Measurements from ENCODE around the gene SLC25A47. TPM values are rescaled to one million over a fixed set of nuclear protein-coding genes. Genes with fewer than 3 reads are reported as not detected.
A peak's percentile ranks its signal among the peaks of the same experiment; 100 is the strongest.
"Not testable (repeated sequence)": the region's sequence is repeated elsewhere in the genome, so short reads cannot be mapped to it uniquely, and the experiment has no call there.

Gene SLC25A47
- total and polyA plus RNA-seq, 2 donors = 0.09 TPM; not detected in 1

DNA sequence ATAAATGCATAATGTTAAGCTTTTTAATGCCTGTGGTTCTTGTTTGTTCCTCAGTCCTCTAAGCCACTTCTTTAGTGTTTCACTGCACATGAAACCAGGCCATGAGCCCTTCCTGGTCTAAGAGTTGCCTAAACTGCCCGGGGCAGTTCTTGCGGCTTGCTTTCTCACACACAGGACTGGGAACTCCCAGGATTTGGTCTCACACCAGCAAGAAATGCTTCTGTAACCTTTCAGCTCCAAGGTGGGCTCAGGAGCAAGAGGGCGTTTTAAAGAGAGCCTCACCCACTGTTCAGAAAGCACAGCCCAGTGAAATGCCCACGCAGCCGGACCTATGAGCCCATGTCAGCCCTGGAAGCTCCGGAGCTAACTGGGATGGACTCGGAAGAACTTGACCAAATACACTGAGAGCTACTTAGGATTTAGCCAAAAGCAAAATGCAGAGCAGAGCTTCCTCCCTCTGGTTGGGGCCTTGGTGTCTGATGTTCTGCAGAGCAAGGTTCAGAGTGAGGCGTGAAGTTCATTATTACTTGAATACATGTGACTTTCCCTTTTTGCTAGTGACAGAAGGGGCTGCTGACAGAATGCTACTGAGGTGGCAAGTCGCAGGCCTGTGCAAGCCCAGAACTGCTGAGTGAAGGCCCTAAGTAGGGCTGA is 40.2 kb upstream of the SLC25A47 start:
- no peaks in the 10 kb centered on the region for H3K9me3 ChIP-seq (ENCODE audit: control insufficient read depth in 2 of 2, insufficient read depth in 1 of 2, low read length in 1 of 2)
- H3K36me3 ChIP-seq (ENCODE audit: control insufficient read depth in 2 of 2, insufficient read depth in 2 of 2, low read length in 1 of 2) = peaks cover 21 to 23% of the 10 kb centered on the region in 2 donors
- WGBS = 96% methylated on average over 9 of the region's 9 CpGs
- no peak overlapping the region for H3K4me3 ChIP-seq (ENCODE audit: low read length in 2 of 2)
- H3K27ac ChIP-seq (ENCODE audit: low read depth in 1 of 2, low read length in 1 of 2) = peak overlapping the region in 1 of 2 donors; percentile 40
- DNase-seq (ENCODE audit: low read depth in 6 of 9, low spot score in 9 of 9) = no peak
- no peaks in the 10 kb centered on the region for H3K27me3 ChIP-seq (ENCODE audit: control insufficient read depth in 2 of 2, insufficient read depth in 1 of 2, low read length in 1 of 2)
- H3K4me1 ChIP-seq (ENCODE audit: control insufficient read depth in 2 of 2, insufficient read depth in 2 of 2, low read length in 2 of 2) = peaks cover 4 to 18% of the 10 kb centered on the region in 2 donors

DNA sequence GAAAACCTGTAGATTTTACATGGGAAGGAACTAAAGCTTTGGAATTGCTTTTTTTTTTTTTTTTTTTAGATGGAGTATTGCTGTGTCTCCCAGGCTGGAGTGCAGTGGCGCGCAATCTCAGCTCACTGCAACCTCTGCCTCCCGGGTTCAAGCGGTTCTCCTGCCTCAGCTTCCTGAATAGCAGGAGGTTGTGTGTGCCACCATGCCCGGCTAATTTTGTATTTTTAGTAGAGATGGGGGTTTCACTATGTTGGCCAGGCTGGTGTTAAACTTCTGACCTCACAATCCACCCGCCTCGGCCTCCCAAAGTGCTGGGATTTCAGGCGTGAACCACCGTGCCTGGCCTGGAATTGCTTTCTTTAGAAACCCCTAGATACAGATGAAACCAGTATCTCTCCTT is 39.7 kb upstream of the SLC25A47 start:
- not testable (repeated sequence) for DNase-seq (ENCODE audit: low read depth in 6 of 9, low spot score in 9 of 9); H3K27ac ChIP-seq (ENCODE audit: low read depth in 1 of 2, low read length in 1 of 2)
- H3K4me1 ChIP-seq (ENCODE audit: control insufficient read depth in 2 of 2, insufficient read depth in 2 of 2, low read length in 2 of 2) = peaks cover 4 to 18% of the 10 kb centered on the region in 2 donors

DNA sequence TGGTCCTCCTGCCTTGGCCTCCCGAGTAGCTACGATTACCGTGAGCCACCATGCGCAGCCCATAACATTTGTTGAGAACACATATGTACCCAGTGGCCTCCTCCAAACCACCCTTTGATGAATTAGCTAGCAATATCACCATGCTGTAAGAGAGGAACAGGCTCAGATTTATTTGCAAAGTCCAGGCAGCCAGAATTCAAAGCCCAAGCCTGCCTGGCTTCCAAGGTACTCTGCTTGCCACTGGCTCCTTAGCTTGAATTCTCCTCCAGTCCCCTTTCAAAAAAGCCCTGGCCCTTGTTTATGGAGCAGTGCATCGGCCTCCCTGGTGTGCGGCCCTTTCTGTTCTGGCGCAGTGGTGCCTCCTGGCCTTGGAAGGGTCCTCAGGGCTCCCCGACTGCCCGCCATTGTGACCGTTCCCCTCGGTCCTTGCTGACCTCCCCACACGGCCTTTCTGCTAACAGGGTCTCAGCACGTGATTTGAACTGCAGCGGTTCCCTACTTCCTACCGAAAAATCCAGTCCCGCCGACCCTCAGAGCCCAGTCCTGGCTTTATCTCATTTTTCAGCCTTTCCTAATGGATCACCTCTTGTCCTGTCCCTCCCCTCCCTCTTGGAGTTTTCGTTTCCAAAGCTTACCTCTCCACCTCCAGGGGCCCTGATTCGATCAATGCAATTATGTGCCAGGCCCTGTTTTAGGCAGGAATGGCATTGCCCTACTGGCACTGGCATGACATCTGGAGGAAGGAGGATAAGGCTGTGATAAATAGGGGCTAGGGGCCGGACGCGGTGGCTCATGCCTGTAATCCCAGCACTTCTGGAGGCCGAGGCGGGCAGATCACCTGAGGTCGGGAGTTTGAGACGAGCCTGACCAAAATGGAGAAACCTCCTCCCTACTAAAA is 38.9 kb upstream of the SLC25A47 start:
- Histone ChIP-seq H3K4me1 (ENCODE audit: control insufficient read depth in 2 of 2, insufficient read depth in 2 of 2, low read length in 2 of 2) (peaks cover 4 to 18% of the 10 kb centered on the region in 2 donors), H3K9me3 (ENCODE audit: control insufficient read depth in 2 of 2, insufficient read depth in 1 of 2, low read length in 1 of 2) (no peaks in the 10 kb centered on the region), H3K36me3 (ENCODE audit: control insufficient read depth in 2 of 2, insufficient read depth in 2 of 2, low read length in 1 of 2) (peaks cover 19 to 21% of the 10 kb centered on the region in 2 donors), H3K27me3 (ENCODE audit: control insufficient read depth in 2 of 2, insufficient read depth in 1 of 2, low read length in 1 of 2) (no peaks in the 10 kb centered on the region), H3K4me3 (ENCODE audit: low read length in 2 of 2) (no peak overlapping the region), H3K27ac (ENCODE audit: low read depth in 1 of 2, low read length in 1 of 2) (no peak overlapping the region)
- no peak for DNase-seq (ENCODE audit: low read depth in 6 of 9, low spot score in 9 of 9)
- WGBS = 86% methylated on average over 26 of the region's 26 CpGs

More for the DNA sequence above, 39.7 kb upstream of the SLC25A47 start:
- 97% methylated on average over 9 of the region's 9 CpGs for WGBS
- H3K4me3 ChIP-seq (ENCODE audit: low read length in 2 of 2); H3K27me3 ChIP-seq (ENCODE audit: control insufficient read depth in 2 of 2, insufficient read depth in 1 of 2, low read length in 1 of 2); H3K9me3 ChIP-seq (ENCODE audit: control insufficient read depth in 2 of 2, insufficient read depth in 1 of 2, low read length in 1 of 2): not testable (repeated sequence)
- peaks cover 21 to 23% of the 10 kb centered on the region in 2 donors for H3K36me3 ChIP-seq (ENCODE audit: control insufficient read depth in 2 of 2, insufficient read depth in 2 of 2, low read length in 1 of 2)

DNA sequence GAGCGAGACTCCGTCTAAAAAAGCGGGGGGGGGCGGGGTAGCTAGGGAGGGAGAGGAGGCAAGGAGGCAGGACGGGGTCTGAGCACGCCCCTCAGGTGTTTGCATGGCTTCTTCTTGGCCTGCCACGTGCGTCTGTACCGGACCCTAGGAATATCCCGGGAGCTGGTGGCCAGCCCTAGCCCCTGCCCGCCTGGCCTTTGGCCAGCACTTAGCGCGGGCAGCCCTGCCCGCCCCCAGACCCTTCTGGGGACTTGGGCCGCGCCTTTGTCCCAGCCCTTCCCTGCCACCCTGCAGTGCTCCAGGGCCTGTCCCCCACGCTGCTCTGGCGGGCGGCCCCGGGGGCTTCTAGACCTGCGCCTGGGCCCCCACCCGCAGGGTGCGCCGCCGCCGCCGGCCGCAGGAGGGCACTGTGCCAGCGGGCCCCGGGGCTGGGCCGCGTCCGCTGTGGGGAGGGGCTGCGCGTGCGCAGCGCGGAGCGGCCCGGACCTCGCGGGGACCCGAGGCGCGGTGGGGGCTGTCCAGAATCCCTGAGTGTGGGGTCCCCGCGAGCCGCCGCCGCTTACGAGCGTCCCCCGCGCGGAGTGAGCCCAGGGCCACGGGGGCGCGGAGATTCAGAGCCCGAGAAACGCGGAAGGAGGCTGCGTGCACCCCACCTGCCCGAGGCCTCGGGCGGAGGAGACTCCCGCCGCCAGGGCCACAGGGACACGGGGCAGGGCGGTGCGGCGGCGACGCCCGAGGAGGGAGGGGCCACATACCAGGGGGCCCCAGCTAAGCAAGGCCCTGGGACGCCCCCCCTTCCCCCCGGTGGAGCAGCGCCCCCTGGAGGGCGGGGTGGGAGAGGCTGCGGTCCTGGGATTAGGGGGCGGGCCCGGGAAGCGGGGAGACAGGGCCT is 37.9 kb upstream of the SLC25A47 start:
- WGBS = 2% methylated on average over 82 of the region's 82 CpGs
- peaks cover 4 to 18% of the 10 kb centered on the region in 2 donors for H3K4me1 ChIP-seq (ENCODE audit: control insufficient read depth in 2 of 2, insufficient read depth in 2 of 2, low read length in 2 of 2)
- peaks cover 15 to 17% of the 10 kb centered on the region in 2 donors for H3K36me3 ChIP-seq (ENCODE audit: control insufficient read depth in 2 of 2, insufficient read depth in 2 of 2, low read length in 1 of 2)
- H3K4me3 ChIP-seq (ENCODE audit: low read length in 2 of 2) = peak overlapping the region; percentile 65 to 89
- peak overlapping the region; percentile 55 to 74 for H3K27ac ChIP-seq (ENCODE audit: low read depth in 1 of 2, low read length in 1 of 2)
- no peaks in the 10 kb centered on the region for H3K9me3 ChIP-seq (ENCODE audit: control insufficient read depth in 2 of 2, insufficient read depth in 1 of 2, low read length in 1 of 2)
- peak in 6 of 9 donors; percentile 50 to 77 (median 60) for DNase-seq (ENCODE audit: low read depth in 6 of 9, low spot score in 9 of 9)
- H3K27me3 ChIP-seq (ENCODE audit: control insufficient read depth in 2 of 2, insufficient read depth in 1 of 2, low read length in 1 of 2) = no peaks in the 10 kb centered on the region

DNA sequence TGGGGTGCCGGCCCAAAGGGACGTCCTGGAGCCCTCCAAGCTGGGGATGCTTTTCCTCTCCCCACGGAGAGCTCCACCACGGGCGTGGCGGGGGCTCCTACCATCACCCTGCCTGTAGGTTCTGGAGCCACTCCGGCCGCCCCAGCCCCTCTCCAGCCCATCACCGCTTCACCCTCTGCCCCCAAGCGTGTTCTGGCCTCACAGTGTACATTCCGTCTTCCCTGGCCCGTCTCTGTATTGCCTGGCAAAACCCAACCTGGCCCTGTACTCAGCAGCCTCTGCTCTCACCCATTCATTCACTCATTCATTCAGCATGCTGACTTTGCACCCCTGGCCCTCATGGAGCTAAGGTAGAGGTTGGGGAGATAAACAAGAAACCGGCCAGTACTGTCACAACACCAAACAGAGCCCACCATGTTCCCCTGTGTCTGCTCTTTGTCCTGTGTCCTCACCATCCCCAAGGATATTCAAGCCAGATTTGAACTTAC is 37.2 kb upstream of the SLC25A47 start:
- no peak for DNase-seq (ENCODE audit: low read depth in 6 of 9, low spot score in 9 of 9)
- Histone ChIP-seq H3K9me3 (ENCODE audit: control insufficient read depth in 2 of 2, insufficient read depth in 1 of 2, low read length in 1 of 2) (no peaks in the 10 kb centered on the region), H3K27ac (ENCODE audit: low read depth in 1 of 2, low read length in 1 of 2) (no peak overlapping the region), H3K27me3 (ENCODE audit: control insufficient read depth in 2 of 2, insufficient read depth in 1 of 2, low read length in 1 of 2) (no peaks in the 10 kb centered on the region), H3K4me1 (ENCODE audit: control insufficient read depth in 2 of 2, insufficient read depth in 2 of 2, low read length in 2 of 2) (peaks cover 4 to 18% of the 10 kb centered on the region in 2 donors), H3K4me3 (ENCODE audit: low read length in 2 of 2) (peak overlapping the region; percentile 65 to 89), H3K36me3 (ENCODE audit: control insufficient read depth in 2 of 2, insufficient read depth in 2 of 2, low read length in 1 of 2) (peaks cover 18 to 20% of the 10 kb centered on the region in 2 donors)
- WGBS = 52% methylated on average over 13 of the region's 13 CpGs

DNA sequence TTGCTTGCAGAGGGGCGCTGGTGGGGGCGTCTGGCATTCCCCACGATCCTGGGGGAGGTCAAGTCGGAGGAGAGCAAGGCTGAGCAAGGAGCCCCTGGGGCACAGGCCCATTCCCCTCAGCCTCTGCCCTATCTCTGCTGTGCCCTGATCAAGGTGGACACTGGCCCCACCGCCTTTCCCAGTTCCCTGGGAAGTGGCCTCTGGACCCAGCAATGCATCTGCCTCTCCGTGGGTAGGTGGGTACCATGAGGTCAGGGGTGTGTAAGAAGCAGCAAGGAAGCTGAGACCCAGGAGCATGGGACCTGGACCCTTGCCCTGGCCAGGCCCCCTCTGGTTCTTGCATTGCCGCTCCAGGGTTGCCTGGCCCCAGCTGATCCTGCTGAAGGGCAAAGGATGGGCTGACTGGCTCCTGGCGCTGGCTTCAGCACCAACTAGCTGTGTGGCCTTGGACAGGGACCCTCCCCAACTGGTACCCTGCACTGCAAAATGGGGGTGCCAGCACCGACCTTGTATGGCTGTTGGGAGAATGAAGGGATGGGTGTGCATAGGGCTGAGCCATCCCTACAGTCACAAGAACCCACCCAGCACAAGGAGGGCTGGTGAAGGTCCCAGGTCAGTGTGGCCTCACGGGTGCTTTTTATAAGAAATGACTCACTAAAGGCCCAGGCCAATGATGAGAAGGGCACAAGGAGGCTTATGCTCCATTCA is 36.5 kb upstream of the SLC25A47 start:
- Histone ChIP-seq H3K27me3 (ENCODE audit: control insufficient read depth in 2 of 2, insufficient read depth in 1 of 2, low read length in 1 of 2) (no peaks in the 10 kb centered on the region), H3K27ac (ENCODE audit: low read depth in 1 of 2, low read length in 1 of 2) (no peak overlapping the region), H3K36me3 (ENCODE audit: control insufficient read depth in 2 of 2, insufficient read depth in 2 of 2, low read length in 1 of 2) (peaks cover 16 to 18% of the 10 kb centered on the region in 2 donors), H3K4me1 (ENCODE audit: control insufficient read depth in 2 of 2, insufficient read depth in 2 of 2, low read length in 2 of 2) (peaks cover 4 to 16% of the 10 kb centered on the region in 2 donors), H3K9me3 (ENCODE audit: control insufficient read depth in 2 of 2, insufficient read depth in 1 of 2, low read length in 1 of 2) (no peaks in the 10 kb centered on the region), H3K4me3 (ENCODE audit: low read length in 2 of 2) (no peak overlapping the region)
- WGBS = 88% methylated on average over 10 of the region's 10 CpGs
- no peak for DNase-seq (ENCODE audit: low read depth in 6 of 9, low spot score in 9 of 9)

DNA sequence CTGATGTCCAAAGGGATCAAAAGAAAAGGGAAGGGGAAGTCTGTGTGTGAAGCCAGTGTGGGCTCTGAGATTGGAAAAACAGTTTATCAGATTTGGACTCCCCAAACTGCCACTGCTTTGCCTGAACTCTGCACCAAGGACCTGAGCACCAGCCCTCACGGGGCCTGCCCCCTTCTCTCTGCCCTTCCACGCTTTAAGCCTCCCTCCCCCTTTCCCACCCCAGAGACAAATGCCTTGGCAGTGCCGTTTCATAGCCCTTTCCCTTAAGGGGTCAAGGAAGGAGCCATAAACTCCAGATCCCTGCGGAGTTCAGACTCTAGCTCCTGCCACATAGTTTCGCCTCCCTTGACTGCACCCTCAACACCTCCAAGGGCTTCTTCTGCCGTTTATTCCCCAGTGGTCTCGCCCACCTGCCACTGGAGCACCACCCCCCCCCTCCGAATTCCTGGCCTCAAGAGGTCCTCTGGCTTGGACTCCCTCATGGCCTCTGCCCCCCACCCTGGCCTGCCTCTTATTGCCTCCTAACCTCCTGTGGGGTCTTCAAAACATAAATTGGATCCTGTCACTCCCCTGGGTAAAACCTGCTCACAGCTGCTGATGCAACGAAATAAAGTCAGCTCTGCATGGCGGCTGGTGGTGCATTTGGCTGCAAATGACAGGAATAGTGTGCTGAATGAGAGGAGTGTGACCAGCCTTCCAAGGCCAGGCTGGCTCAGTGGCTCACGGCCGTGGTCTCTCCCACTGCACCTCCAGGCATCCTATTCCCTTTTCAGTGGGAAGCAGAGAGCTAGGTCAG is 35.7 kb upstream of the SLC25A47 start:
- Histone ChIP-seq H3K4me1 (ENCODE audit: control insufficient read depth in 2 of 2, insufficient read depth in 2 of 2, low read length in 2 of 2) (peaks cover 4 to 16% of the 10 kb centered on the region in 2 donors), H3K4me3 (ENCODE audit: low read length in 2 of 2) (no peak overlapping the region), H3K27ac (ENCODE audit: low read depth in 1 of 2, low read length in 1 of 2) (no peak overlapping the region), H3K9me3 (ENCODE audit: control insufficient read depth in 2 of 2, insufficient read depth in 1 of 2, low read length in 1 of 2) (no peaks in the 10 kb centered on the region), H3K27me3 (ENCODE audit: control insufficient read depth in 2 of 2, insufficient read depth in 1 of 2, low read length in 1 of 2) (no peaks in the 10 kb centered on the region), H3K36me3 (ENCODE audit: control insufficient read depth in 2 of 2, insufficient read depth in 2 of 2, low read length in 1 of 2) (peaks cover 10 to 20% of the 10 kb centered on the region in 2 donors)
- DNase-seq (ENCODE audit: low read depth in 6 of 9, low spot score in 9 of 9) = no peak
- 96% methylated on average over 12 of the region's 12 CpGs for WGBS

DNA sequence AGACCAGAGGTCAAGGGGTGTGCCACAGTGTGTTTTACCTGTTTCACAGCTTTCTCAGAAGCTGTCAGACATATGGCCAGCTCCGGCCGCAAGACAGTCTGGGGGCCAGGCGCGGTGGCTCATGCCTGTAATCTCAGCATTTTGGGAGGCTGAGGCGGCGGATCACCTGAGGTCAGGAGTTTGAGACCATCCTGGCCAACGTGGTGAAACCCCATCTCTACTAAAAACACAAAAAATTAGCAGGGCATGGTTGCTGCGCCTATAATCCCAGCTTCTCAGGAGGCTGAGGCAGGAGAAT is 35.2 kb upstream of the SLC25A47 start:
- not testable (repeated sequence) for H3K4me3 ChIP-seq (ENCODE audit: low read length in 2 of 2); DNase-seq (ENCODE audit: low read depth in 6 of 9, low spot score in 9 of 9); H3K27ac ChIP-seq (ENCODE audit: low read depth in 1 of 2, low read length in 1 of 2); H3K9me3 ChIP-seq (ENCODE audit: control insufficient read depth in 2 of 2, insufficient read depth in 1 of 2, low read length in 1 of 2); H3K27me3 ChIP-seq (ENCODE audit: control insufficient read depth in 2 of 2, insufficient read depth in 1 of 2, low read length in 1 of 2)
- WGBS = 96% methylated on average over 8 of the region's 8 CpGs
- Histone ChIP-seq H3K4me1 (ENCODE audit: control insufficient read depth in 2 of 2, insufficient read depth in 2 of 2, low read length in 2 of 2) (peaks cover 4 to 13% of the 10 kb centered on the region in 2 donors), H3K36me3 (ENCODE audit: control insufficient read depth in 2 of 2, insufficient read depth in 2 of 2, low read length in 1 of 2) (peaks cover 15 to 22% of the 10 kb centered on the region in 2 donors)
